ENCODE results near the gene TGFB3.

Gene TGFB3

DNA sequence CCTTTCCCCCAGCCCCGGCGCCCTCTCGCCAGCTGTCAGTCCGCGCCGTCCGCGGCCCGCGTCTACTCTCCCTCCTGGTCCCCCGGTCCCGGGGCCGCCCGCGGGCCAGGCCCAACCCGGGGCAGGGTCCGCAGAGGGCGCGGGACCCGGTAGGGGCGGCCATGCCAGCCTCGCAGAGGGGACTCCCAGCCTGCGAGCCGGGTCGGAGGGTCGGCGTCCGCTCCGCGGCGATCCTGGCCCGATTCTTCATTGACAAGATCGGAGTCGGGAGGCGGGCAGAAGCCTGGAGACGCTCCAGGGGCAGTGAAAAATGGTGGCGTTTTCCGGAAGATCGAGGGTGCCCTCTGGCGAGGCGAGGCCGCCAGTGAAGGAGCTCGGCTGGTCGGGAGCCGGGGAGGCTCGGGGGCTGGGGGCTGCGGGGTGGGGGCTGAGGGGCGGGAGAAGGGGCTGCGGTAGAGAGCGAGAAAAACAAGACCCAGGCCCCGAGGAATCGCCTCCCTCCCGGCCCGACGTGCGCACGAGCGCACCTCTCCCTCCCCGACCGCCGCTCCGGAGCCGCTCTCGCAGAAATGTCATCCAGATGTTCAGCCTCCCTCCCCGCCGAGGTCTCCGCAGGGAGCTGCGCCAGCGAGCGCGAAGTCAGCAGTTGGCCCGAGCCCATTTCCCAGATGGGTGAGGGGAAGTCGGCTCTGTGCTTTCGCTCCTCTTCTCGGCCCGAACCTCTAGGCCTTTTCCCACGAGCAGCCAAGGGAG, 647 bp upstream of the TGFB3 start:
- H3K4me3 ChIP-seq (ENCODE audit: low read depth, low read length) = peak overlapping the region; percentile 68
- peak; percentile 86 for DNase-seq (ENCODE audit: low read depth)
- TF ChIP-seq, protein P1, sequence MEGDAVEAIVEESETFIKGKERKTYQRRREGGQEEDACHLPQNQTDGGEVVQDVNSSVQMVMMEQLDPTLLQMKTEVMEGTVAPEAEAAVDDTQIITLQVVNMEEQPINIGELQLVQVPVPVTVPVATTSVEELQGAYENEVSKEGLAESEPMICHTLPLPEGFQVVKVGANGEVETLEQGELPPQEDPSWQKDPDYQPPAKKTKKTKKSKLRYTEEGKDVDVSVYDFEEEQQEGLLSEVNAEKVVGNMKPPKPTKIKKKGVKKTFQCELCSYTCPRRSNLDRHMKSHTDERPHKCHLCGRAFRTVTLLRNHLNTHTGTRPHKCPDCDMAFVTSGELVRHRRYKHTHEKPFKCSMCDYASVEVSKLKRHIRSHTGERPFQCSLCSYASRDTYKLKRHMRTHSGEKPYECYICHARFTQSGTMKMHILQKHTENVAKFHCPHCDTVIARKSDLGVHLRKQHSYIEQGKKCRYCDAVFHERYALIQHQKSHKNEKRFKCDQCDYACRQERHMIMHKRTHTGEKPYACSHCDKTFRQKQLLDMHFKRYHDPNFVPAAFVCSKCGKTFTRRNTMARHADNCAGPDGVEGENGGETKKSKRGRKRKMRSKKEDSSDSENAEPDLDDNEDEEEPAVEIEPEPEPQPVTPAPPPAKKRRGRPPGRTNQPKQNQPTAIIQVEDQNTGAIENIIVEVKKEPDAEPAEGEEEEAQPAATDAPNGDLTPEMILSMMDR (conservative IDR thresholded peaks at IDR 0.05; ENCODE audit: low read depth, low read length) = peak; percentile 69

DNA sequence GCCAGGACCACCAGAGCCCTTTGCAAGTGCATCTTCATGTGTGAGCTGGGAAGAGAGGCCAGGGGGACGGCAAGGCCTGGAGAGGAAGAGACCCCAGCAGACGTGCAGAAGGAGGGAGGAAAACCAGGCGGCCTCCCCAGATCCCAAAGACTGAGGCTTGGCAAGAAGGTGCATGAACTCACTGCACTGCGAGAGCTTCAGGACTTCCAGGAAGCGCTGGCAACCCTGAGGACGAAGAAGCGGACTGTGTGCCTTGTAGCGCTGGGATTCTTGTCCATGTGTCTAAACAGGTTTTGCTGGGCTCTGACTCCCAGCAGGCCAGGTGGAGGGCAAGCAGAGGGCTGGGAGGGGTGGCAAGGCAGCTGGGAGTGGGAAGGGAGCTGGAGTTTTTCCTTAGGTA, 939 bp downstream of the TGFB3 start:
- DNase-seq (ENCODE audit: low read depth) = no peak
- TF ChIP-seq, protein P1 (conservative IDR thresholded peaks at IDR 0.05; ENCODE audit: low read depth, low read length) = no peak
- H3K4me3 ChIP-seq (ENCODE audit: low read depth, low read length) = peak overlapping the region; percentile 68

DNA sequence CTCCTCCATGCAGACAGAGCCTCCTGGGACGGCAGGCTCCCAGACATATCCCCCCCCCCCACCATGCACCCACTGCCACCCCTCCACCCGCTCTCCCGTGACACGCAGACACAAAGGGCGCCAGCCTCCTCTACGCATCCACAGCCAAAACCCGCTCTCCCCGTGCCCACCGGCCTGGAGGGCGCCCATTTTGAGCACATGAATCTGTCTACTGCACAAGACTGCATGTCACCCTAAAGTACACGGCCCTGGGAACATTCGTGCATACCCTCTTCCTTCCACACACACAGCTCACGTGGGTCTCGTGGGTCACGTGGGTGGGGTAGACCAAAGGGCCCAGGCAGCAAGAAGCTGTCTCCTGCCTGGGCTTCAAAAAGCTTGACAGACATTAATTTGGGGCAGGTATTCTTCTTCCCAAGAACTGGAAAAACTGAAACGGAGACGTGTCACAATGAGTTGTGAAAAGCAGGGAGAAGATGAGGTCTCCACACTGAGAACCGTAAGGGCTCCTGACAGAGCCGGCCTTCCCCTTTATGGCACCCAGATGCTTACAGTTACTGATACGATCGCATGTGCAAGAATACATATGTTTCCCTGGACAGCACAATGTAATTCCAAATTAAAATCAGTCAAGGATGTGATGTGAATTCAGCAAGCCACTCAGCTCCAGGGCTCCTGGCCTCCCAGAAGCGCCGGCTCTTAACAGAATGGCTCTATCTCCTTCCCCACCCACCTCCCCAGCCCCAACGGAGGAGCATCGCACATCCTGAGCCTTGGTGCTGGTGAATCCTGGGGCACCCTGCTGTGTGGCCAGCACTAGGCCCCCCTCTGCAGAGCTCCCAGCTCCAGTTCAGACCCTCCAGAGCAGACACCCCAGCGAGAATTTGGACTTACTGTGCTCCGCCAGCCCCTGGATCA, 1.9 kb downstream of the TGFB3 start:
- no peak for DNase-seq (ENCODE audit: low read depth)
- TF ChIP-seq, protein P1 (conservative IDR thresholded peaks at IDR 0.05; ENCODE audit: low read depth, low read length) = no peak
- H3K4me3 ChIP-seq (ENCODE audit: low read depth, low read length) = peak overlapping the region; percentile 68

DNA sequence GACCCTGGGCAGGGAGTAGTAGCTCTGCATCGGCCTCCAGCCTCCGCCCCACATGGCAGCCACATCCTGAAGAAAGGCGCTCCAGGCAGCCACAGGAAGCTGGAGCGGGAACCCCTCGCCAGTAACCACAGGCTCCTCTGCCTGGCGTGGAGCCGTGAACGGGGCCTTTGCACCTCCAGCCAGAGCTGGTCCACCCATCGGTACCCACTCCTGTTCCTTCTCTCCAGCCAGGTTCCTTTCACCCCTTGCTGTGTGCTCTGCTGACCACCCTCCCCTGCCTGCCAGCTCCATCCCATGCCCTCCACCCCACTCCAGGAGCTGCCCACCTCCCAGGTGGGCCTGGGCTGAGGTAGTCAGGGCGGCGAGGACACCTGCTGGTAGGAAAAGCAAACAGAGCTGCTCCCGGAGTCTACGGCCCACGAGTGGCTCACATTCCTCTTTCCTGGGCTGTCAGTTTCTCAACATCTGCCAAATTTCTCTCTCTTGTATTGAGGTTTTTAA, 2.7 kb downstream of the TGFB3 start:
- TF ChIP-seq, protein P1 (conservative IDR thresholded peaks at IDR 0.05; ENCODE audit: low read depth, low read length) = peak; percentile 88
- peak; percentile 73 for DNase-seq (ENCODE audit: low read depth)
- H3K4me3 ChIP-seq (ENCODE audit: low read depth, low read length) = peak overlapping the region; percentile 68

DNA sequence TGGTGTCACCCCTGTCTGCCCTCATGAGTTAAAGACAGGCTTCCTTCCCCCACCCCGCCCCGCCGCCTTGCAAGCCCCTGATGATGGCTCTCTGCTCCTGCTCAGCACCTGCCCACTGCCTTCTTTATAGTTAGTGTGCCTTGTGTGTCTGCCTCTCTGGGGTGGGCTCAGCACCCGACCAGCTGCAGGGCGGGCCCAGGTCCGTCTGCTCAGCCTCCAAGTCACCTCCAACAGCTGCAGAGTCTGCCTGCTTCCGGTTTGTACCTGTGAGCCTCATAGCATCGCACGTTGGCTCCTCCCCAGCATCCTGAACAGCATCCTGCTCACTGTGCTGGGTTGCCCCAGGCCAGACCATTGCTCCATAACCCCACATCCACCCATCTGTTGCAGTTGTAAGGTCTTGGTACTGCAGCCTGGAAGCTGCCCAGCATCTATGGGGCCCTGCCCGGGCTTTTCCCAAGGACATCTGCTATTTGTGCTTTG, 3.5 kb downstream of the TGFB3 start:
- H3K4me3 ChIP-seq (ENCODE audit: low read depth, low read length) = peak overlapping the region; percentile 68
- DNase-seq (ENCODE audit: low read depth) = no peak
- TF ChIP-seq, protein P1 (conservative IDR thresholded peaks at IDR 0.05; ENCODE audit: low read depth, low read length) = no peak

DNA sequence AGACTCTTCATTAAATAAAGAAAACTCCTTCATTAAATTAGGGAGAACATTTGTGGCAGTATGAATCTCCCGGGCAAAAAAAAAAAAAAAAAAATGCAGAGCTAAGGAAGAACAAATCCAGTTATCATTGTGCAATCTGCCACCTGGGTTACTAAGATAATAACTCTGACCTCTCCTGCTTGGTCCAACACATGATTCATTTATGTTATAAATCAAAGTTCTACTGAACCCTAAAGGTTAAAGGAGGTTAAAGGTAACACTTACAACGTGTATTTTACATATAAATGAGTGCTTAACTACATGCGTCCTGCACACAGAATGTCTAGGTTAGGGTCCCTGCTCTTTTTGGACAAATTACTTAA, 4.2 kb downstream of the TGFB3 start:
- DNase-seq (ENCODE audit: low read depth) = no peak
- no peak overlapping the region for H3K4me3 ChIP-seq (ENCODE audit: low read depth, low read length)
- TF ChIP-seq, protein P1 (conservative IDR thresholded peaks at IDR 0.05; ENCODE audit: low read depth, low read length) = no peak

All from choroid plexus epithelial cell (primary cell).